Peyer's patch (tissue), 4 donors: ENCODE measurements around the gene EEFSEC.

ENCODE experiments used
- CTCF ChIP-seq, 6 experiments: fragments of 450-650 bp in 4 of 6; fragments of 200-600 bp in 2 of 6; sonication (generic) in 1 of 6; IDR thresholded peaks; one replicate each; pipeline ENCODE4 v1.5.1; 2017 to 2019; ENCODE audit warnings: antibody characterized with exemption in 6 of 6, mild to moderate bottlenecking in 3 of 6, moderate library complexity in 1 of 6
- POLR2A ChIP-seq, 2 donors: fragments of 450-650 bp; IDR thresholded peaks; one replicate each; pipeline ENCODE4 v1.5.1; 2017; ENCODE audit warnings: antibody characterized with exemption in 2 of 2, mild to moderate bottlenecking in 2 of 2, moderate library complexity in 2 of 2

- TF ChIP-seq POLR2A (IDR thresholded peaks at IDR 0.05) (no peak), CTCF (IDR thresholded peaks at IDR 0.05) (no peak)
Measured at GRCh38 chr3:128195369-128195768, 42.1 kb downstream of the EEFSEC start.
